HepG2 (cell line): Measurements from ENCODE around the gene DDI2. TPM values are rescaled to one million over a fixed set of nuclear protein-coding genes. Genes with fewer than 3 reads are reported as not detected.
A peak's percentile ranks its signal among the peaks of the same experiment; 100 is the strongest.

Experiments
- BRF2 ChIP-seq: sonication (generic); formaldehyde crosslinking; IDR thresholded peaks from 2 replicates; pipeline ENCODE4 v1.8.1; 2022; ENCODE audit warnings: mild to moderate bottlenecking, missing genetic modification reagents
- EEA1 ChIP-seq: sonication (generic); formaldehyde crosslinking; IDR thresholded peaks from 2 replicates; pipeline ENCODE4 v1.5.1; 2020; ENCODE audit warnings: mild to moderate bottlenecking, missing genetic modification reagents, borderline replicate concordance
- HNF4G ChIP-seq, 2 experiments: sonication (generic) in 1 of 2; formaldehyde crosslinking in 1 of 2; IDR thresholded peaks; 2 replicates each; pipeline versions ENCODE4 v1.4.0 to v1.6.1; 2011 to 2020; ENCODE audit warnings: borderline replicate concordance in 2 of 2, low read depth in 2 of 2, mild to moderate bottlenecking in 2 of 2, low read length in 1 of 2, missing genetic modification reagents in 1 of 2, moderate library complexity in 1 of 2
- IRF2 ChIP-seq: IDR thresholded peaks from 2 replicates; pipeline ENCODE4 v1.6.1; 2018; ENCODE audit warnings: missing genetic modification reagents, missing compliant biosample characterization
- NFIB ChIP-seq: sonication (generic); formaldehyde crosslinking; IDR thresholded peaks from 2 replicates; pipeline ENCODE4 v1.9.0; 2021; ENCODE audit warnings: missing genetic modification reagents, mild to moderate bottlenecking, borderline replicate concordance
- POLR2A ChIP-seq, 2 experiments: IDR thresholded peaks; 2 replicates each; pipeline ENCODE4 v1.6.1; 2011; ENCODE audit warnings: low read depth in 2 of 2, low read length in 2 of 2, mild to moderate bottlenecking in 1 of 2, moderate library complexity in 1 of 2; ENCODE audit not compliant: insufficient read depth in 1 of 2
- RBAK ChIP-seq: sonication (generic); formaldehyde crosslinking; IDR thresholded peaks from 2 replicates; pipeline ENCODE4 v1.5.1; 2020; ENCODE audit warnings: mild to moderate bottlenecking, missing genetic modification reagents
- SIN3A ChIP-seq: IDR thresholded peaks from 2 replicates; pipeline ENCODE4 v1.6.1; 2011; ENCODE audit warnings: low read depth, mild to moderate bottlenecking, control low read depth, low read length, borderline replicate concordance
- STAG1 ChIP-seq: sonication (generic); formaldehyde crosslinking; IDR thresholded peaks from 2 replicates; pipeline ENCODE4 v1.4.0; 2020; ENCODE audit warnings: missing genetic modification reagents
- ZBTB8A ChIP-seq: sonication (generic); formaldehyde crosslinking; IDR thresholded peaks from 2 replicates; pipeline ENCODE4 v1.4.0; 2020; ENCODE audit warnings: mild to moderate bottlenecking, low read depth, missing genetic modification reagents, borderline replicate concordance
- ZNF160 ChIP-seq: sonication (generic); formaldehyde crosslinking; IDR thresholded peaks from 2 replicates; pipeline ENCODE4 v1.8.0; 2022; ENCODE audit warnings: mild to moderate bottlenecking, inconsistent platforms, missing genetic modification reagents
- ZNF460 ChIP-seq: sonication (generic); formaldehyde crosslinking; IDR thresholded peaks from 2 replicates; pipeline ENCODE4 v1.5.1; 2020; ENCODE audit warnings: missing genetic modification reagents, mild to moderate bottlenecking, borderline replicate concordance
- ZNF513 ChIP-seq: sonication (generic); formaldehyde crosslinking; conservative IDR thresholded peaks from 2 replicates; pipeline ENCODE4 v1.5.0; 2020; ENCODE audit warnings: missing genetic modification reagents
- ZNF616 ChIP-seq: sonication (generic); formaldehyde crosslinking; IDR thresholded peaks from 2 replicates; pipeline ENCODE4 v1.5.0; 2020; ENCODE audit warnings: low read depth, mild to moderate bottlenecking, missing genetic modification reagents
- ZXDC ChIP-seq: sonication (generic); formaldehyde crosslinking; IDR thresholded peaks from 2 replicates; pipeline ENCODE4 v1.5.0; 2020; ENCODE audit warnings: mild to moderate bottlenecking, missing genetic modification reagents
- polyA plus RNA-seq, 8 experiments: library from polyadenylated mRNA; depleted of rRNA in 3 of 8; stranded (reverse) in 7 of 8; unstranded in 1 of 8; fragments of >200 nt; fragmentation: Illumina TruSeq in 4 of 8; extraction: Trizol in 4 of 8; gene quantifications; 2 replicates each; pipeline versions ENCODE4 v1.2.1 to v1.2.3, GENCODE V29; 2011 to 2016; ENCODE audit warnings: low read depth in 4 of 8, missing spikeins in 1 of 8, mixed read lengths in 1 of 8; ENCODE audit not compliant: insufficient read depth in 1 of 8
- total RNA-seq, 5 experiments: library from RNA; depleted of rRNA; stranded (reverse); fragments of >200 nt; fragmentation: Illumina TruSeq; extraction: Trizol; gene quantifications; 2 replicates each; pipeline ENCODE4 v1.2.3, GENCODE V29; 2016; ENCODE audit warnings: low read depth in 1 of 5
- TF ChIP-seq, protein P1 (sequence below): sonication (generic); formaldehyde crosslinking; IDR thresholded peaks from 2 replicates; pipeline ENCODE4 v1.8.1; 2022; ENCODE audit warnings: low read depth, mild to moderate bottlenecking, missing genetic modification reagents
- TF ChIP-seq, protein P2 (sequence below): IDR thresholded peaks from 2 replicates; pipeline ENCODE4 v1.6.1; 2016; ENCODE audit warnings: low read depth, borderline replicate concordance

Gene DDI2
- total and polyA plus RNA-seq, 2 of the 13 experiments (the other 11 are each of a cell fraction or from before 2014, with no cell fraction given), result 8.5 to 25.7 TPM

- TF ChIP-seq, protein P1, sequence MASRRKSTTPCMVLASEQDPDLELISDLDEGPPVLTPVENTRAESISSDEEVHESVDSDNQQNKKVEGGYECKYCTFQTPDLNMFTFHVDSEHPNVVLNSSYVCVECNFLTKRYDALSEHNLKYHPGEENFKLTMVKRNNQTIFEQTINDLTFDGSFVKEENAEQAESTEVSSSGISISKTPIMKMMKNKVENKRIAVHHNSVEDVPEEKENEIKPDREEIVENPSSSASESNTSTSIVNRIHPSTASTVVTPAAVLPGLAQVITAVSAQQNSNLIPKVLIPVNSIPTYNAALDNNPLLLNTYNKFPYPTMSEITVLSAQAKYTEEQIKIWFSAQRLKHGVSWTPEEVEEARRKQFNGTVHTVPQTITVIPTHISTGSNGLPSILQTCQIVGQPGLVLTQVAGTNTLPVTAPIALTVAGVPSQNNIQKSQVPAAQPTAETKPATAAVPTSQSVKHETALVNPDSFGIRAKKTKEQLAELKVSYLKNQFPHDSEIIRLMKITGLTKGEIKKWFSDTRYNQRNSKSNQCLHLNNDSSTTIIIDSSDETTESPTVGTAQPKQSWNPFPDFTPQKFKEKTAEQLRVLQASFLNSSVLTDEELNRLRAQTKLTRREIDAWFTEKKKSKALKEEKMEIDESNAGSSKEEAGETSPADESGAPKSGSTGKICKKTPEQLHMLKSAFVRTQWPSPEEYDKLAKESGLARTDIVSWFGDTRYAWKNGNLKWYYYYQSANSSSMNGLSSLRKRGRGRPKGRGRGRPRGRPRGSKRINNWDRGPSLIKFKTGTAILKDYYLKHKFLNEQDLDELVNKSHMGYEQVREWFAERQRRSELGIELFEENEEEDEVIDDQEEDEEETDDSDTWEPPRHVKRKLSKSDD (CRISPR knock-in tag), result peak; percentile 16; the same call in 1 of the 2 replicates
- TF ChIP-seq ZNF513 (CRISPR knock-in tag), result 0 out of 2 replicates have a peak, but pooled peaks have one; percentile 13
- no peak for TF ChIP-seq ZNF460
- TF ChIP-seq HNF4G (IDR thresholded peaks at IDR 0.05; ENCODE audit: borderline replicate concordance, low read depth, low read length), result no peak
- TF ChIP-seq HNF4G (CRISPR knock-in tag; IDR thresholded peaks at IDR 0.05; ENCODE audit: borderline replicate concordance, low read depth), result peak; percentile 55; the same call in 1 of the 2 replicates
- no peak for TF ChIP-seq ZBTB8A (CRISPR knock-in tag)
- TF ChIP-seq EEA1, result peak; percentile 70; the same call in 1 of the 2 replicates
- peak; percentile 14; the same call in 1 of the 2 replicates for TF ChIP-seq IRF2 (CRISPR knock-in tag)
- TF ChIP-seq RBAK, result no peak
- TF ChIP-seq ZNF160 (CRISPR knock-in tag), result 0 out of 2 replicates have a peak, but pooled peaks have one; percentile 40
- TF ChIP-seq ZXDC (CRISPR knock-in tag), result no peak
- TF ChIP-seq SIN3A, result peak; percentile 37; the same call in 1 of the 2 replicates
- no peak for TF ChIP-seq NFIB
- no peak; the same call in 1 of the 2 replicates for TF ChIP-seq STAG1 (CRISPR knock-in tag)
- peak; percentile 38; the same call in 1 of the 2 replicates for TF ChIP-seq ZNF616 (CRISPR knock-in tag)
- TF ChIP-seq, protein P2, sequence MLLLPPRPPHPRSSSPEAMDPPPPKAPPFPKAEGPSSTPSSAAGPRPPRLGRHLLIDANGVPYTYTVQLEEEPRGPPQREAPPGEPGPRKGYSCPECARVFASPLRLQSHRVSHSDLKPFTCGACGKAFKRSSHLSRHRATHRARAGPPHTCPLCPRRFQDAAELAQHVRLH (CRISPR knock-in tag), result no peak
- peak; percentile 79 to 91 for TF ChIP-seq POLR2A (IDR thresholded peaks at IDR 0.05; ENCODE audit: insufficient read depth in 1 of 2, low read depth in 2 of 2, low read length in 2 of 2)
- peak; percentile 59; the same call in 1 of the 2 replicates for TF ChIP-seq BRF2
Observed at GRCh38 chr1:15617173-15618076, at the start of gene DDI2 (continued).
